Esophagus muscularis mucosa (tissue), 3 donors: ENCODE measurements around the gene ETFA.

Source experiments
- CTCF ChIP-seq, 3 experiments: fragments of 200-600 bp in 2 of 3; fragments of 450-650 bp in 1 of 3; sonication (generic) in 2 of 3; IDR thresholded peaks; one replicate each; pipeline ENCODE4 v1.5.1; 2017 to 2019; ENCODE audit warnings: antibody characterized with exemption in 3 of 3, mild to moderate bottlenecking in 2 of 3, moderate library complexity in 1 of 3
- POLR2AphosphoS5 ChIP-seq, 2 donors: sonication (generic); formaldehyde crosslinking; IDR thresholded peaks; one replicate each; pipeline ENCODE4 v1.6.1; 2017; ENCODE audit warnings: antibody characterized with exemption in 2 of 2

- TF ChIP-seq CTCF (IDR thresholded peaks at IDR 0.05) (no peak), POLR2AphosphoS5 (IDR thresholded peaks at IDR 0.05) (no peak)
Measured at GRCh38 chr15:76169911-76170800, 141.1 kb downstream of the ETFA start.
